H9 (cell line): Measurements from ENCODE around the gene EPB41L5. TPM values are rescaled to one million over a fixed set of nuclear protein-coding genes. Genes with fewer than 3 reads are reported as not detected.

Experiments
- DNase-seq: peaks from one replicate; pipeline ENCODE4 v3.0.0-alpha.2; 2017
- H2AFZ ChIP-seq: one replicate; pipeline ENCODE4 v1.6.1; 2013; ENCODE audit warnings: mild to moderate bottlenecking, low read length, control low read depth, moderate library complexity
- H2AK5ac ChIP-seq: 2 replicates; pipeline ENCODE4 v1.6.1; 2013; ENCODE audit warnings: low read length, control low read depth, mixed read lengths; ENCODE audit not compliant: insufficient read length
- H2BK120ac ChIP-seq: one replicate; pipeline ENCODE4 v1.6.1; 2013; ENCODE audit warnings: low read depth, mild to moderate bottlenecking, low read length, control low read depth, inconsistent platforms; ENCODE audit not compliant: poor library complexity, severe bottlenecking
- H2BK12ac ChIP-seq: 2 replicates; pipeline ENCODE4 v1.6.1; 2013; ENCODE audit warnings: low read length, control low read depth, mixed read lengths, low read depth; ENCODE audit not compliant: insufficient read length
- H2BK15ac ChIP-seq: 2 replicates; pipeline ENCODE4 v1.6.1; 2013; ENCODE audit warnings: low read depth, low read length, control low read depth
- H2BK20ac ChIP-seq: one replicate; pipeline ENCODE4 v1.6.1; 2013; ENCODE audit warnings: low read depth, mild to moderate bottlenecking, low read length, control low read depth, inconsistent platforms; ENCODE audit not compliant: poor library complexity, severe bottlenecking
- H2BK5ac ChIP-seq: 2 replicates; pipeline ENCODE4 v1.6.1; 2013; ENCODE audit warnings: low read length, control low read depth, mixed read lengths; ENCODE audit not compliant: insufficient read length
- H3K14ac ChIP-seq: 2 replicates; pipeline ENCODE4 v1.6.1; 2013; ENCODE audit warnings: low read length, control low read depth; ENCODE audit not compliant: insufficient read depth
- H3K18ac ChIP-seq: 2 replicates; pipeline ENCODE4 v1.6.1; 2013; ENCODE audit warnings: low read depth, mild to moderate bottlenecking, mixed read lengths, low read length, control low read depth; ENCODE audit not compliant: insufficient read length
- H3K23ac ChIP-seq: 2 replicates; pipeline ENCODE4 v1.6.1; 2013; ENCODE audit warnings: low read length, control low read depth, mixed read lengths, low read depth; ENCODE audit not compliant: insufficient read length
- H3K23me2 ChIP-seq: 2 replicates; pipeline ENCODE4 v1.6.1; 2013; ENCODE audit warnings: low read depth, mild to moderate bottlenecking, mixed read lengths, low read length, control low read depth; ENCODE audit not compliant: insufficient read length, poor library complexity, severe bottlenecking
- H3K27ac ChIP-seq: 2 replicates; pipeline ENCODE4 v1.5.1; 2013; ENCODE audit warnings: low read length, control low read depth, mixed read lengths, low read depth; ENCODE audit not compliant: insufficient read length
- H3K27me3 ChIP-seq: 2 replicates; pipeline ENCODE4 v1.6.1; 2013; ENCODE audit warnings: low read length, control low read depth, inconsistent platforms; ENCODE audit not compliant: insufficient read depth
- H3K4ac ChIP-seq: 2 replicates; pipeline ENCODE4 v1.6.1; 2013; ENCODE audit warnings: low read depth, mild to moderate bottlenecking, control low read depth, inconsistent platforms, low read length, moderate library complexity
- H3K4me1 ChIP-seq: 2 replicates; pipeline ENCODE4 v1.6.1; 2013; ENCODE audit warnings: low read length, control low read depth, inconsistent platforms; ENCODE audit not compliant: insufficient read depth
- H3K4me2 ChIP-seq: 2 replicates; pipeline ENCODE4 v1.6.1; 2013; ENCODE audit warnings: low read length, control low read depth, mixed read lengths; ENCODE audit not compliant: insufficient read length, insufficient read depth
- H3K56ac ChIP-seq: 2 replicates; pipeline ENCODE4 v1.6.1; 2013; ENCODE audit warnings: low read depth, mild to moderate bottlenecking, mixed read lengths, low read length, control low read depth; ENCODE audit not compliant: insufficient read length
- H3K79me1 ChIP-seq: 2 replicates; pipeline ENCODE4 v1.6.1; 2013; ENCODE audit warnings: low read depth, mild to moderate bottlenecking, moderate library complexity, low read length, control low read depth, inconsistent platforms; ENCODE audit not compliant: insufficient read depth, poor library complexity, severe bottlenecking
- H3K79me2 ChIP-seq: 2 replicates; pipeline ENCODE4 v1.6.1; 2013; ENCODE audit warnings: low read length, control low read depth, inconsistent platforms; ENCODE audit not compliant: insufficient read depth
- H3K9ac ChIP-seq: 2 replicates; pipeline ENCODE4 v1.6.1; 2013; ENCODE audit warnings: low read length, control low read depth, mixed read lengths; ENCODE audit not compliant: insufficient read length; ENCODE audit errors: extremely low read depth
- H3K9me3 ChIP-seq: one replicate; pipeline ENCODE4 v1.6.1; 2013; ENCODE audit warnings: low read depth, low read length, inconsistent platforms; ENCODE audit not compliant: control insufficient read depth
- H3T11ph ChIP-seq: one replicate; pipeline ENCODE4 v1.6.1; 2013; ENCODE audit warnings: mild to moderate bottlenecking, low read length, control low read depth, inconsistent platforms
- H4K20me1 ChIP-seq: one replicate; pipeline ENCODE4 v1.6.1; 2013; ENCODE audit not compliant: control insufficient read depth, insufficient read length, insufficient read depth
- H4K5ac ChIP-seq: 2 replicates; pipeline ENCODE4 v1.6.1; 2013; ENCODE audit warnings: low read depth, mild to moderate bottlenecking, mixed read lengths, low read length, control low read depth; ENCODE audit not compliant: insufficient read length
- H4K8ac ChIP-seq: replicated peaks from 2 replicates; pipeline ENCODE4 v1.6.1; 2013; ENCODE audit warnings: low read length, control low read depth, mixed read lengths, low read depth; ENCODE audit not compliant: insufficient read length
- H4K91ac ChIP-seq: 2 replicates; pipeline ENCODE4 v1.6.1; 2013; ENCODE audit warnings: low read depth, mild to moderate bottlenecking, moderate library complexity, mixed read lengths, low read length, control low read depth; ENCODE audit not compliant: insufficient read length
- H3K27ac Mint-ChIP-seq, 3 experiments: 2 replicates in 2 of 3; 3 replicates in 1 of 3; pipeline ENCODE4 v1.8.0; 2020 to 2021; ENCODE audit warnings: mixed read lengths in 3 of 3, mild to moderate bottlenecking in 1 of 3, moderate library complexity in 1 of 3
- H3K27me3 Mint-ChIP-seq: 2 replicates; pipeline ENCODE4 v1.8.0; 2021; ENCODE audit warnings: low read depth, mild to moderate bottlenecking, moderate library complexity, mixed read lengths
- H3K36me3 Mint-ChIP-seq, 3 experiments: 2 replicates in 2 of 3; 3 replicates in 1 of 3; pipeline ENCODE4 v1.8.0; 2020 to 2021; ENCODE audit warnings: low read depth in 3 of 3, mixed read lengths in 3 of 3; ENCODE audit not compliant: insufficient read depth in 1 of 3
- H3K4me1 Mint-ChIP-seq, 2 experiments: 2 replicates each; pipeline ENCODE4 v1.8.0; 2020; ENCODE audit warnings: mixed read lengths in 2 of 2
- H3K4me3 Mint-ChIP-seq, 2 experiments: 2 replicates in 1 of 2; 3 replicates in 1 of 2; pipeline ENCODE4 v1.8.0; 2020 to 2021; ENCODE audit warnings: mild to moderate bottlenecking in 2 of 2, mixed read lengths in 2 of 2, moderate library complexity in 1 of 2
- H3K9me3 Mint-ChIP-seq, 2 experiments: 2 replicates in 1 of 2; 3 replicates in 1 of 2; pipeline ENCODE4 v1.8.0; 2020; ENCODE audit warnings: mild to moderate bottlenecking in 2 of 2, mixed read lengths in 2 of 2, moderate library complexity in 1 of 2
- CTCF ChIP-seq: fragments of 200-600 bp; sonication (generic); conservative IDR thresholded peaks from 3 replicates; pipeline ENCODE4 v1.8.0; 2021; ENCODE audit warnings: antibody characterized with exemption, mild to moderate bottlenecking
- WGBS: extraction: QIAGEN DNeasy Blood & Tissue Kit; methylation state at CpG from one replicate; pipeline ENCODE4 v1.1.7; 2013; ENCODE audit warnings: missing lambda C conversion rate, low lambda C conversion rate, mixed read lengths; ENCODE audit not compliant: insufficient read length; ENCODE audit errors: extremely low coverage; 5-methylcytosine and 5-hydroxymethylcytosine counted together
- total RNA-seq: library from RNA; stranded (reverse); gene quantifications from 2 replicates; pipeline ENCODE4 v1.2.1, GENCODE V29; 2021

EPB41L5 gene
- total RNA-seq, 1 experiment from 2014 or later = 40.4 TPM

DNA sequence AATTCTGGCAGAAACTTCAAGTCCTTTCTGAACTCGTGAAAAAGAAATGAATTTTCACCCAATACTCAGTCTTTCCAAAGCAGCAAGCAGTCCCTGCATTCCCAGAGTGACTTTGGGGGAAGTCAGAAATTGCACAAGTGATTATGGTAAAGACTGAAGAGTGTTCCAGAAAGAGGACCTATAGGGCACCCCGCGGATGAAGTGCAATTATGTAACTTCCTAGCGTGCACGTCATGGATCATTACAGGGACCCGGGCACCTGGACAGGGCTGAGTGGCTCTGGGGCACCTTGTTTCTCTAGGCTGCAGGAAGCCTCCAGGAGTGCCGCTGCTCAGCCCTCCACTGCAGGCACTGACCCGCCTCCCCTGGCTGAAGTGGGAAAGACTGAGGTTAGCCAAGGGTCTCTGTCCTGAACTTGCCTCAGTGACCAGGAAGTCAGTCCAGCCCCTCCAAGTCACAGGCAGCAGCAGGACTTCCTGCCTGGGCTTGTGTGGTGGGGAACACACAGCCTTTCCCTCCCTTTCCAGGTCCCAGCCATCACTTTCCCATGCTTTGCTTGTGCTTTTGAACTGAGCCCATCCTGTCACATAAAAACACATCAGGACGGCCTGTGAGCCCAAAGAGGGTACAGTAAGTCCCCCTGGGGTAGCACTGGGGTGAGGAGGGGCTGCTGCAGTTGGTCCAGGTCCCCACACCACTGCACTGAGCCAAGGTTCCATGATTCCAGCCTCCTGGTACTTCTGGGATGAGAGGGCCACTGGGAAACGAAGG is 190.6 kb downstream of the EPB41L5 start:
- H3K9ac ChIP-seq = no peak overlapping the region
- peaks cover 4 to 8% of the 10 kb centered on the region in 2 experiments; a peak in 3 of 4 replicates for H3K4me1 Mint-ChIP-seq
- H3K9me3 Mint-ChIP-seq = peaks cover 4% of the 10 kb centered on the region in 2 experiments
- no peaks in the 10 kb centered on the region for H3K27me3 Mint-ChIP-seq
- H2BK120ac ChIP-seq = no peak overlapping the region
- peaks cover 3% of the 10 kb centered on the region; the same call in 1 of the 2 replicates for H3K4me1 ChIP-seq
- H3K4me3 Mint-ChIP-seq = no peak overlapping the region
- no peaks in the 10 kb centered on the region for H3K79me1 ChIP-seq
- H4K8ac ChIP-seq = no peak overlapping the region
- no peak overlapping the region for H3K27ac ChIP-seq
- no peak overlapping the region for H3K18ac ChIP-seq
- no CpG with 5 or more reads among the region's 10 CpGs for WGBS
- DNase-seq = peak; percentile 30
- no peak overlapping the region for H2AFZ ChIP-seq
- H3K23me2 ChIP-seq = no peaks in the 10 kb centered on the region
- no peak overlapping the region for H3K56ac ChIP-seq
- no peak overlapping the region for H2BK15ac ChIP-seq
- H4K20me1 ChIP-seq = no peaks in the 10 kb centered on the region
- no peak overlapping the region for H3K27ac Mint-ChIP-seq
- no peak overlapping the region for H2BK20ac ChIP-seq
- H2AK5ac ChIP-seq = no peak overlapping the region
- H3T11ph ChIP-seq = no peak overlapping the region
- no peak overlapping the region for H3K4ac ChIP-seq
- peaks cover 0 to 4% (median 3%) of the 10 kb centered on the region in 3 experiments; a peak in 4 of 7 replicates for H3K36me3 Mint-ChIP-seq
- no peak overlapping the region for H2BK12ac ChIP-seq
- no peak overlapping the region for H3K4me2 ChIP-seq
- no peak for TF ChIP-seq CTCF
- H3K23ac ChIP-seq = no peak overlapping the region
- H4K5ac ChIP-seq = no peak overlapping the region
- H3K9me3 ChIP-seq = no peaks in the 10 kb centered on the region
- H3K14ac ChIP-seq = no peak overlapping the region; the same call in 1 of the 2 replicates
- no peaks in the 10 kb centered on the region for H3K79me2 ChIP-seq
- no peak overlapping the region for H4K91ac ChIP-seq
- no peak overlapping the region for H2BK5ac ChIP-seq
- H3K27me3 ChIP-seq = no peaks in the 10 kb centered on the region
